HUES6 (cell line): ENCODE measurements around the gene KLHL40.

Experiments
- H3K27ac ChIP-seq: 2 replicates; pipeline ENCODE4 v1.7.0; 2013; ENCODE audit warnings: low read depth, mild to moderate bottlenecking, low read length, inconsistent platforms
- H3K27me3 ChIP-seq: 2 replicates; pipeline ENCODE4 v1.6.1; 2013; ENCODE audit warnings: low read length; ENCODE audit not compliant: control insufficient read depth, insufficient read depth
- H3K36me3 ChIP-seq: 2 replicates; pipeline ENCODE4 v1.6.1; 2013; ENCODE audit warnings: low read length; ENCODE audit not compliant: control insufficient read depth, insufficient read depth
- H3K4me1 ChIP-seq: 2 replicates; pipeline ENCODE4 v1.6.1; 2013; ENCODE audit warnings: low read length; ENCODE audit not compliant: control insufficient read depth, insufficient read depth
- H3K4me3 ChIP-seq: 2 replicates; pipeline ENCODE4 v1.5.1; 2013; ENCODE audit warnings: low read depth, low read length
- H3K9ac ChIP-seq: one replicate; pipeline ENCODE4 v1.6.1; 2013; ENCODE audit warnings: mild to moderate bottlenecking, low read length
- H3K9me3 ChIP-seq: 2 replicates; pipeline ENCODE4 v1.6.1; 2013; ENCODE audit warnings: low read depth, low read length; ENCODE audit not compliant: control insufficient read depth, insufficient read depth

The KLHL40 gene

GRCh38 chr3:42741796-42742195, 56.5 kb downstream of the KLHL40 start:
- no peaks in the 10 kb centered on the region for H3K9me3 ChIP-seq
- peaks cover 13% of the 10 kb centered on the region for H3K4me1 ChIP-seq
- H3K36me3 ChIP-seq = no peaks in the 10 kb centered on the region
- no peak overlapping the region for H3K9ac ChIP-seq
- no peak overlapping the region for H3K27ac ChIP-seq
- no peak overlapping the region for H3K4me3 ChIP-seq
- no peaks in the 10 kb centered on the region for H3K27me3 ChIP-seq
